GM23338 (cell line): ENCODE results near the gene TRMT13. TPM values are rescaled to one million over a fixed set of nuclear protein-coding genes. Genes with fewer than 3 reads are reported as not detected.
"Not testable (repeated sequence)": the region's sequence is repeated elsewhere in the genome, so short reads cannot be mapped to it uniquely, and the experiment has no call there.

Experiments
- ATAC-seq: fragments of 200-7000 bp; cut with Tn5 transposase; 3 replicates; pipeline ENCODE4 v1.9.1; 2020
- DNase-seq: peaks from one replicate; pipeline ENCODE4 v3.0.0-alpha.2; 2015; ENCODE audit warnings: low spot score
- H2AFZ ChIP-seq: fragments of 200-600 bp; sonication (generic); 2 replicates; pipeline ENCODE4 v1.8.0; 2016; ENCODE audit warnings: antibody characterized with exemption, mild to moderate bottlenecking, moderate library complexity
- H3F3A ChIP-seq: fragments of 200-600 bp; sonication (generic); replicated peaks from 2 replicates; pipeline ENCODE4 v1.8.0; 2017; ENCODE audit warnings: antibody characterized with exemption, mixed run types, low read depth
- H3K27ac ChIP-seq: fragments of 200-600 bp; sonication (generic); 2 replicates; pipeline ENCODE4 v1.6.1; 2016; ENCODE audit warnings: low read depth
- H3K27me3 ChIP-seq: fragments of 200-600 bp; sonication (generic); 2 replicates; pipeline ENCODE4 v1.8.0; 2016; ENCODE audit warnings: mild to moderate bottlenecking, mixed run types, moderate library complexity; ENCODE audit not compliant: insufficient read depth
- H3K36me3 ChIP-seq: fragments of 200-600 bp; sonication (generic); 2 replicates; pipeline ENCODE4 v1.8.0; 2016; ENCODE audit warnings: mild to moderate bottlenecking; ENCODE audit not compliant: insufficient read depth
- H3K4me1 ChIP-seq: fragments of 200-600 bp; sonication (generic); 2 replicates; pipeline ENCODE4 v1.8.0; 2016; ENCODE audit warnings: mild to moderate bottlenecking, moderate library complexity; ENCODE audit not compliant: insufficient read depth
- H3K4me2 ChIP-seq: fragments of 200-600 bp; sonication (generic); 2 replicates; pipeline ENCODE4 v1.7.1; 2017; ENCODE audit warnings: mixed run types
- H3K4me3 ChIP-seq: fragments of 200-600 bp; sonication (generic); 2 replicates; pipeline ENCODE4 v1.6.1; 2016; ENCODE audit warnings: mixed run types
- H3K79me2 ChIP-seq: fragments of 200-600 bp; sonication (generic); replicated peaks from 2 replicates; pipeline ENCODE4 v1.8.0; 2017; ENCODE audit warnings: mild to moderate bottlenecking; ENCODE audit not compliant: insufficient read depth
- H3K9me2 ChIP-seq: fragments of 200-600 bp; sonication (generic); 2 replicates; pipeline ENCODE4 v1.8.0; 2017; ENCODE audit not compliant: insufficient read depth
- H4K20me1 ChIP-seq: fragments of 200-600 bp; sonication (generic); replicated peaks from 2 replicates; pipeline ENCODE4 v1.8.0; 2017; ENCODE audit warnings: mild to moderate bottlenecking; ENCODE audit not compliant: insufficient read depth
- H3K27ac Mint-ChIP-seq: 2 replicates; pipeline ENCODE4 v1.8.0; 2020; ENCODE audit warnings: inconsistent platforms, mild to moderate bottlenecking, moderate library complexity, mixed read lengths
- H3K27me3 Mint-ChIP-seq: 3 replicates; pipeline ENCODE4 v1.8.0; 2022; ENCODE audit warnings: low read depth, mild to moderate bottlenecking, moderate library complexity, mixed read lengths, inconsistent platforms; ENCODE audit not compliant: insufficient read depth, poor library complexity
- H3K36me3 Mint-ChIP-seq: 3 replicates; pipeline ENCODE4 v1.8.0; 2021; ENCODE audit warnings: low read depth, mild to moderate bottlenecking, inconsistent platforms, moderate library complexity, mixed read lengths
- H3K4me1 Mint-ChIP-seq: 3 replicates; pipeline ENCODE4 v1.8.0; 2020; ENCODE audit warnings: mild to moderate bottlenecking, inconsistent platforms, mixed read lengths
- H3K4me3 Mint-ChIP-seq: 3 replicates; pipeline ENCODE4 v1.8.0; 2021; ENCODE audit warnings: moderate library complexity, mild to moderate bottlenecking, inconsistent platforms, mixed read lengths
- H3K9me3 Mint-ChIP-seq: 3 replicates; pipeline ENCODE4 v1.8.0; 2020; ENCODE audit warnings: moderate library complexity, mild to moderate bottlenecking, inconsistent platforms, mixed read lengths
- EZH2phosphoT487 ChIP-seq: fragments of 200-600 bp; sonication (generic); IDR thresholded peaks from one replicate; pipeline ENCODE4 v1.8.1; 2018; ENCODE audit warnings: antibody characterized with exemption; ENCODE audit not compliant: unreplicated experiment
- JUNB ChIP-seq: IDR thresholded peaks from one replicate; pipeline ENCODE4 v1.6.1; 2016; ENCODE audit warnings: antibody characterized with exemption; ENCODE audit not compliant: unreplicated experiment
- ZNF331 ChIP-seq: fragments of 250-450 bp; sonication (Bioruptor Pico); IDR thresholded peaks from 2 replicates; pipeline ENCODE4 v1.5.0; 2020; ENCODE audit warnings: low read depth, mild to moderate bottlenecking, moderate library complexity
- polyA plus RNA-seq: library from polyadenylated mRNA; unstranded; fragments of >200 nt; fragmentation: Nextera tagmentation; extraction: Ambion mirVana; gene quantifications from 2 replicates; pipeline ENCODE4 v1.2.1, GENCODE V29; 2016
- small RNA-seq: library from RNA; depleted of rRNA; stranded (forward); fragments of <200 nt; gene quantifications from one replicate; pipeline ENCODE3, GENCODE V24; 2014; ENCODE audit warnings: low replicate concordance
- total RNA-seq: library from RNA; depleted of rRNA; stranded (reverse); fragments of >200 nt; shearing (Covaris generic); gene quantifications from 2 replicates; pipeline ENCODE4 v1.2.3, GENCODE V29; 2014; rRNA removed
- TF ChIP-seq, protein P1 (sequence below): fragments of 250-450 bp; sonication (Bioruptor Pico); IDR thresholded peaks from 2 replicates; pipeline ENCODE4 v1.5.0; 2020; ENCODE audit warnings: mild to moderate bottlenecking, moderate library complexity
- TF ChIP-seq, protein P2 (sequence below): IDR thresholded peaks from 2 replicates; pipeline ENCODE4 v1.6.1; 2016; ENCODE audit warnings: antibody characterized with exemption

The TRMT13 gene
- total and polyA plus RNA-seq, 2 experiments from 2014 or later: 14.5 to 22.8 TPM

DNA sequence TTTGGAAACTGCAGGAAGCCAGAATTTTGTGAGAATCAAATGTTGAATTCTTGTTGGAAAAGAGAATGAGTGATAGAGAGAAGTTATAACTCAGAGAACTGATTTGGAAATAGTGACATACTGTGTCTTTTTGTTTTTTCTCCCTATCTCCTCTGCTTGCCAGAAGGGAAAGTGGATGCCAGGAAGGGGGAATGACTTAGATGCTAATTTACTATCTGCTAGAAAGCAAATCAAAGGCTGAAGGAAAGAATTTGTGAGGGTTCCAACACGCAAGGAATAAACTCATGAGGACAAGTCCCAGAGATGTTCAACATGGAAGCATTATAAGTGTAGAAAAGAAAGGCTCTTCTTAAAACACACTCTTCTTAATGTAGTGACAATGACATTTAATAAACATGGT is 65.6 kb downstream of the TRMT13 start (continued):
- TF ChIP-seq, protein P1, sequence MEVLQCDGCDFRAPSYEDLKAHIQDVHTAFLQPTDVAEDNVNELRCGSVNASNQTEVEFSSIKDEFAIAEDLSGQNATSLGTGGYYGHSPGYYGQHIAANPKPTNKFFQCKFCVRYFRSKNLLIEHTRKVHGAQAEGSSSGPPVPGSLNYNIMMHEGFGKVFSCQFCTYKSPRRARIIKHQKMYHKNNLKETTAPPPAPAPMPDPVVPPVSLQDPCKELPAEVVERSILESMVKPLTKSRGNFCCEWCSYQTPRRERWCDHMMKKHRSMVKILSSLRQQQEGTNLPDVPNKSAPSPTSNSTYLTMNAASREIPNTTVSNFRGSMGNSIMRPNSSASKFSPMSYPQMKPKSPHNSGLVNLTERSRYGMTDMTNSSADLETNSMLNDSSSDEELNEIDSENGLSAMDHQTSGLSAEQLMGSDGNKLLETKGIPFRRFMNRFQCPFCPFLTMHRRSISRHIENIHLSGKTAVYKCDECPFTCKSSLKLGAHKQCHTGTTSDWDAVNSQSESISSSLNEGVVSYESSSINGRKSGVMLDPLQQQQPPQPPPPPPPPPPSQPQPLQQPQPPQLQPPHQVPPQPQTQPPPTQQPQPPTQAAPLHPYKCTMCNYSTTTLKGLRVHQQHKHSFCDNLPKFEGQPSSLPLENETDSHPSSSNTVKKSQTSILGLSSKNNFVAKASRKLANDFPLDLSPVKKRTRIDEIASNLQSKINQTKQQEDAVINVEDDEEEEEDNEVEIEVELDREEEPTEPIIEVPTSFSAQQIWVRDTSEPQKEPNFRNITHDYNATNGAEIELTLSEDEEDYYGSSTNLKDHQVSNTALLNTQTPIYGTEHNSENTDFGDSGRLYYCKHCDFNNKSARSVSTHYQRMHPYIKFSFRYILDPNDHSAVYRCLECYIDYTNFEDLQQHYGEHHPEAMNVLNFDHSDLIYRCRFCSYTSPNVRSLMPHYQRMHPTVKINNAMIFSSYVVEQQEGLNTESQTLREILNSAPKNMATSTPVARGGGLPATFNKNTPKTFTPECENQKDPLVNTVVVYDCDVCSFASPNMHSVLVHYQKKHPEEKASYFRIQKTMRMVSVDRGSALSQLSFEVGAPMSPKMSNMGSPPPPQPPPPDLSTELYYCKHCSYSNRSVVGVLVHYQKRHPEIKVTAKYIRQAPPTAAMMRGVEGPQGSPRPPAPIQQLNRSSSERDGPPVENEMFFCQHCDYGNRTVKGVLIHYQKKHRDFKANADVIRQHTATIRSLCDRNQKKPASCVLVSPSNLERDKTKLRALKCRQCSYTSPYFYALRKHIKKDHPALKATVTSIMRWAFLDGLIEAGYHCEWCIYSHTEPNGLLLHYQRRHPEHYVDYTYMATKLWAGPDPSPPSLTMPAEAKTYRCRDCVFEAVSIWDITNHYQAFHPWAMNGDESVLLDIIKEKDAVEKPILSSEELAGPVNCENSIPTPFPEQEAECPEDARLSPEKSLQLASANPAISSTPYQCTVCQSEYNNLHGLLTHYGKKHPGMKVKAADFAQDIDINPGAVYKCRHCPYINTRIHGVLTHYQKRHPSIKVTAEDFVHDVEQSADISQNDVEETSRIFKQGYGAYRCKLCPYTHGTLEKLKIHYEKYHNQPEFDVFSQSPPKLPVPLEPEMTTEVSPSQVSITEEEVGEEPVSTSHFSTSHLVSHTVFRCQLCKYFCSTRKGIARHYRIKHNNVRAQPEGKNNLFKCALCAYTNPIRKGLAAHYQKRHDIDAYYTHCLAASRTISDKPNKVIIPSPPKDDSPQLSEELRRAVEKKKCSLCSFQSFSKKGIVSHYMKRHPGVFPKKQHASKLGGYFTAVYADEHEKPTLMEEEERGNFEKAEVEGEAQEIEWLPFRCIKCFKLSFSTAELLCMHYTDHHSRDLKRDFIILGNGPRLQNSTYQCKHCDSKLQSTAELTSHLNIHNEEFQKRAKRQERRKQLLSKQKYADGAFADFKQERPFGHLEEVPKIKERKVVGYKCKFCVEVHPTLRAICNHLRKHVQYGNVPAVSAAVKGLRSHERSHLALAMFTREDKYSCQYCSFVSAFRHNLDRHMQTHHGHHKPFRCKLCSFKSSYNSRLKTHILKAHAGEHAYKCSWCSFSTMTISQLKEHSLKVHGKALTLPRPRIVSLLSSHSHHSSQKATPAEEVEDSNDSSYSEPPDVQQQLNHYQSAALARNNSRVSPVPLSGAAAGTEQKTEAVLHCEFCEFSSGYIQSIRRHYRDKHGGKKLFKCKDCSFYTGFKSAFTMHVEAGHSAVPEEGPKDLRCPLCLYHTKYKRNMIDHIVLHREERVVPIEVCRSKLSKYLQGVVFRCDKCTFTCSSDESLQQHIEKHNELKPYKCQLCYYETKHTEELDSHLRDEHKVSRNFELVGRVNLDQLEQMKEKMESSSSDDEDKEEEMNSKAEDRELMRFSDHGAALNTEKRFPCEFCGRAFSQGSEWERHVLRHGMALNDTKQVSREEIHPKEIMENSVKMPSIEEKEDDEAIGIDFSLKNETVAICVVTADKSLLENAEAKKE: no peak
- TF ChIP-seq, protein P2, sequence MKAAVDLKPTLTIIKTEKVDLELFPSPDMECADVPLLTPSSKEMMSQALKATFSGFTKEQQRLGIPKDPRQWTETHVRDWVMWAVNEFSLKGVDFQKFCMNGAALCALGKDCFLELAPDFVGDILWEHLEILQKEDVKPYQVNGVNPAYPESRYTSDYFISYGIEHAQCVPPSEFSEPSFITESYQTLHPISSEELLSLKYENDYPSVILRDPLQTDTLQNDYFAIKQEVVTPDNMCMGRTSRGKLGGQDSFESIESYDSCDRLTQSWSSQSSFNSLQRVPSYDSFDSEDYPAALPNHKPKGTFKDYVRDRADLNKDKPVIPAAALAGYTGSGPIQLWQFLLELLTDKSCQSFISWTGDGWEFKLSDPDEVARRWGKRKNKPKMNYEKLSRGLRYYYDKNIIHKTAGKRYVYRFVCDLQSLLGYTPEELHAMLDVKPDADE: no peak
- no peak for TF ChIP-seq JUNB
- TF ChIP-seq EZH2phosphoT487: no peak
- no peak for TF ChIP-seq ZNF331 (CRISPR knock-in tag)

DNA sequence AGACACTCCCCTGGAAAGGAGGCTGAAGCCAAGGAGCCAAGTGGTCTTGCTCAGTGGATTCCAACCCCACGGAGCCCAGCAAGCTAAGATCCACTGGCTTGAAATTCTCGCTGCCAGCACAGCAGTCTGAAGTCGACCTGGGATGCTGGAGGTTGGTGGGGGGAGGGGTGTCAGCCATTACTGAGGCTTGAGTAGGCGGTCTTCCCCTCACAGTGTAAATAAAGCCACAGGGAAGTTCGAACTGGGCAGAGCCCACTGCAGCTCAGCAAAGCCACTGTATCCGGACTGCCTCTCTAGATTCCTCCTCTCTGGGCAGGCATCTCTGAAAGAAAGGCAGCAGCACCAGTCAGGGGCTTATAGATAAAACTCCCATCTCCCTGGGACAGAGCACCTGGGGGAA is 67.1 kb downstream of the TRMT13 start:
- not testable (repeated sequence) for H4K20me1 ChIP-seq, H3K27me3 Mint-ChIP-seq, H3K27ac Mint-ChIP-seq, H3K79me2 ChIP-seq, H3K36me3 ChIP-seq, H3K9me2 ChIP-seq, H3K4me1 ChIP-seq, H3K4me3 Mint-ChIP-seq, H3K27me3 ChIP-seq, H3F3A ChIP-seq, H3K4me3 ChIP-seq, H2AFZ ChIP-seq, H3K9me3 Mint-ChIP-seq
- Mint-ChIP-seq H3K4me1 (peaks cover 14% of the 10 kb centered on the region), H3K36me3 (peaks cover 65% of the 10 kb centered on the region)
- Histone ChIP-seq H3K4me2 (peak overlapping the region; percentile 48; the same call in 1 of the 2 replicates), H3K27ac (0 out of 2 replicates have a peak overlapping the region, but pooled peaks have one; percentile 59)
- ATAC-seq (peak; percentile 49), DNase-seq (peak; percentile 50)

Small RNA genes within 50 kb of the gene (small RNA-seq; reads per million reads assigned to genes)
- gene AC093019.1 (not detected), gene RPL23AP90 (not detected)

Other genes starting within 250 kb of the TRMT13 start
- 24.3 and 27.2 TPM in 2 replicates for gene SLC35A3, start 163.2 kb upstream of the TRMT13 start, total RNA-seq
- 7.6 and 8.4 TPM in 2 replicates for gene SLC35A3, start 163.2 kb upstream of the TRMT13 start, polyA plus RNA-seq
- gene SASS6, start 233 bp upstream of the TRMT13 start, total RNA-seq: 16.7 and 17.0 TPM in 2 replicates
- 17.4 and 21.1 TPM in 2 replicates for gene SASS6, start 233 bp upstream of the TRMT13 start, polyA plus RNA-seq
- gene LRRC39, start 45.1 kb downstream of the TRMT13 start, total RNA-seq: 0.87 TPM in 1 of 2 replicates, not detected in the other
- gene LRRC39, start 45.1 kb downstream of the TRMT13 start, polyA plus RNA-seq: 0.35 and 0.48 TPM in 2 replicates
- gene DBT, start 116.7 kb downstream of the TRMT13 start, total RNA-seq: 13.6 and 14.7 TPM in 2 replicates
- 6.8 and 8.1 TPM in 2 replicates for gene DBT, start 116.7 kb downstream of the TRMT13 start, polyA plus RNA-seq
- gene RTCA, start 133.1 kb downstream of the TRMT13 start, total RNA-seq: 27.5 and 36.6 TPM in 2 replicates
- gene RTCA, start 133.1 kb downstream of the TRMT13 start, polyA plus RNA-seq: 34.9 and 36.6 TPM in 2 replicates
- gene CDC14A, start 219.3 kb downstream of the TRMT13 start, total RNA-seq: 20.8 and 25.3 TPM in 2 replicates
- 10.5 and 11.1 TPM in 2 replicates for gene CDC14A, start 219.3 kb downstream of the TRMT13 start, polyA plus RNA-seq